Measurements from ENCODE around the gene AKR1C3.
"Not testable (repeated sequence)": the region's sequence is repeated elsewhere in the genome, so short reads cannot be mapped to it uniquely, and the experiment has no call there.

GRCh38 chr10:5052951-5053500, 41.2 kb upstream of the AKR1C3 start:
- TF ChIP-seq, protein P1, sequence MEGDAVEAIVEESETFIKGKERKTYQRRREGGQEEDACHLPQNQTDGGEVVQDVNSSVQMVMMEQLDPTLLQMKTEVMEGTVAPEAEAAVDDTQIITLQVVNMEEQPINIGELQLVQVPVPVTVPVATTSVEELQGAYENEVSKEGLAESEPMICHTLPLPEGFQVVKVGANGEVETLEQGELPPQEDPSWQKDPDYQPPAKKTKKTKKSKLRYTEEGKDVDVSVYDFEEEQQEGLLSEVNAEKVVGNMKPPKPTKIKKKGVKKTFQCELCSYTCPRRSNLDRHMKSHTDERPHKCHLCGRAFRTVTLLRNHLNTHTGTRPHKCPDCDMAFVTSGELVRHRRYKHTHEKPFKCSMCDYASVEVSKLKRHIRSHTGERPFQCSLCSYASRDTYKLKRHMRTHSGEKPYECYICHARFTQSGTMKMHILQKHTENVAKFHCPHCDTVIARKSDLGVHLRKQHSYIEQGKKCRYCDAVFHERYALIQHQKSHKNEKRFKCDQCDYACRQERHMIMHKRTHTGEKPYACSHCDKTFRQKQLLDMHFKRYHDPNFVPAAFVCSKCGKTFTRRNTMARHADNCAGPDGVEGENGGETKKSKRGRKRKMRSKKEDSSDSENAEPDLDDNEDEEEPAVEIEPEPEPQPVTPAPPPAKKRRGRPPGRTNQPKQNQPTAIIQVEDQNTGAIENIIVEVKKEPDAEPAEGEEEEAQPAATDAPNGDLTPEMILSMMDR (IDR thresholded peaks at IDR 0.05), result not testable (repeated sequence)
- not testable (repeated sequence) for TF ChIP-seq POLR2A (IDR thresholded peaks at IDR 0.05)
